SK-N-MC (cell line): ENCODE data around the gene TMEM138.

ENCODE experiments used
- DNase-seq: peaks from one replicate; pipeline ENCODE4 v3.0.0-alpha.2; 2011; ENCODE audit warnings: low read depth, low spot score
- H3K27ac ChIP-seq: fragments of 200-600 bp; sonication (generic); 2 replicates; pipeline ENCODE4 v1.5.1; 2016; ENCODE audit warnings: mixed run types
- H3K36me3 ChIP-seq: fragments of 200-600 bp; sonication (generic); 2 replicates; pipeline ENCODE4 v1.6.1; 2017; ENCODE audit warnings: antibody characterized with exemption, low read length, mixed read lengths; ENCODE audit not compliant: insufficient read depth
- H3K4me3 ChIP-seq: fragments of 200-600 bp; sonication (generic); 2 replicates; pipeline ENCODE4 v1.5.1; 2016
- H3K9ac ChIP-seq: fragments of 200-600 bp; sonication (generic); 2 replicates; pipeline ENCODE4 v1.8.0; 2017; ENCODE audit warnings: mixed run types, mixed read lengths; ENCODE audit not compliant: insufficient read length
- H3K9me3 ChIP-seq: fragments of 200-600 bp; sonication (generic); 2 replicates; pipeline ENCODE4 v1.6.1; 2017; ENCODE audit warnings: low read depth, mild to moderate bottlenecking, antibody characterized with exemption, low read length, moderate library complexity, mixed read lengths
- EZH2 ChIP-seq: fragments of 200-600 bp; sonication (generic); IDR thresholded peaks from one replicate; pipeline ENCODE4 v1.6.1; 2017; ENCODE audit warnings: antibody characterized with exemption
- FOXP2 ChIP-seq: optimal IDR thresholded peaks from 2 replicates; pipeline ENCODE3; 2011; ENCODE audit warnings: mild to moderate bottlenecking, moderate library complexity; ENCODE audit not compliant: insufficient read depth; ENCODE audit errors: extremely low read length, control extremely low read depth
- POLR2AphosphoS5 ChIP-seq: IDR thresholded peaks from 2 replicates; pipeline ENCODE4 v1.6.1; 2012; ENCODE audit warnings: mild to moderate bottlenecking, low read depth, low read length, borderline replicate concordance

The TMEM138 gene

GRCh38 chr11:61368646-61369045, 6.5 kb downstream of the TMEM138 start:
- no peak for TF ChIP-seq FOXP2
- TF ChIP-seq EZH2, result no peak
- no peak for TF ChIP-seq POLR2AphosphoS5
- Histone ChIP-seq H3K9ac (no peak overlapping the region), H3K27ac (no peak overlapping the region), H3K9me3 (peaks cover 7% of the 10 kb centered on the region; the same call in 1 of the 2 replicates), H3K36me3 (peaks cover 85% of the 10 kb centered on the region), H3K4me3 (no peak overlapping the region)
- DNase-seq, result no peak

- TF ChIP-seq FOXP2 (no peak), POLR2AphosphoS5 (no peak; the same call in 1 of the 2 replicates), EZH2 (no peak)
- peaks cover 79% of the 10 kb centered on the region for H3K36me3 ChIP-seq
- H3K27ac ChIP-seq, result no peak overlapping the region
- peaks cover 7% of the 10 kb centered on the region; the same call in 1 of the 2 replicates for H3K9me3 ChIP-seq
- H3K4me3 ChIP-seq, result no peak overlapping the region
- H3K9ac ChIP-seq, result no peak overlapping the region
- DNase-seq, result no peak
These were observed 7.5 kb downstream of the TMEM138 start for GRCh38 chr11:61369372-61370348.

- H3K9me3 ChIP-seq, result peaks cover 7% of the 10 kb centered on the region; the same call in 1 of the 2 replicates
- H3K4me3 ChIP-seq, result no peak overlapping the region
- H3K9ac ChIP-seq, result no peak overlapping the region
- TF ChIP-seq POLR2AphosphoS5 (no peak), FOXP2 (no peak), EZH2 (no peak)
- no peak overlapping the region for H3K27ac ChIP-seq
- DNase-seq, result no peak
- H3K36me3 ChIP-seq, result peaks cover 79% of the 10 kb centered on the region
These were observed 8.3 kb downstream of the TMEM138 start for GRCh38 chr11:61370349-61371005.

- no peak for DNase-seq
- Histone ChIP-seq H3K4me3 (no peak overlapping the region), H3K9ac (no peak overlapping the region), H3K36me3 (peaks cover 55% of the 10 kb centered on the region), H3K27ac (no peak overlapping the region), H3K9me3 (peaks cover 7% of the 10 kb centered on the region; the same call in 1 of the 2 replicates)
- no peak for TF ChIP-seq POLR2AphosphoS5
- no peak for TF ChIP-seq FOXP2
- no peak for TF ChIP-seq EZH2
These were observed 10.7 kb downstream of the TMEM138 start for GRCh38 chr11:61372659-61373420.

GRCh38 chr11:61375761-61376108, 13.6 kb downstream of the TMEM138 start:
- no peak overlapping the region for H3K27ac ChIP-seq
- H3K9ac ChIP-seq, result no peak overlapping the region
- H3K4me3 ChIP-seq, result no peak overlapping the region
- peaks cover 29% of the 10 kb centered on the region for H3K36me3 ChIP-seq
- H3K9me3 ChIP-seq, result peaks cover 7% of the 10 kb centered on the region; the same call in 1 of the 2 replicates
- TF ChIP-seq POLR2AphosphoS5 (no peak), EZH2 (no peak), FOXP2 (no peak)
- DNase-seq, result no peak

GRCh38 chr11:61377461-61378160, 15.4 kb downstream of the TMEM138 start:
- Histone ChIP-seq H3K27ac (no peak overlapping the region), H3K36me3 (peaks cover 18% of the 10 kb centered on the region), H3K4me3 (no peak overlapping the region), H3K9me3 (peaks cover 7% of the 10 kb centered on the region; the same call in 1 of the 2 replicates), H3K9ac (no peak overlapping the region)
- no peak for DNase-seq
- no peak for TF ChIP-seq FOXP2
- no peak for TF ChIP-seq EZH2
- no peak for TF ChIP-seq POLR2AphosphoS5

- TF ChIP-seq FOXP2, result no peak
- TF ChIP-seq EZH2, result no peak
- no peak for TF ChIP-seq POLR2AphosphoS5
- Histone ChIP-seq H3K9me3 (no peaks in the 10 kb centered on the region; the same call in 1 of the 2 replicates), H3K27ac (peak overlapping the region; percentile 85), H3K36me3 (peaks cover 9% of the 10 kb centered on the region), H3K9ac (peak overlapping the region; percentile 9), H3K4me3 (no peak overlapping the region)
- DNase-seq, result peak; percentile 75
These were observed 16.6 kb downstream of the TMEM138 start for GRCh38 chr11:61378713-61379313.
